ENCODE data around the gene KMT2B.
"Not testable (repeated sequence)": the region's sequence is repeated elsewhere in the genome, so short reads cannot be mapped to it uniquely, and the experiment has no call there.

KMT2B gene

DNA sequence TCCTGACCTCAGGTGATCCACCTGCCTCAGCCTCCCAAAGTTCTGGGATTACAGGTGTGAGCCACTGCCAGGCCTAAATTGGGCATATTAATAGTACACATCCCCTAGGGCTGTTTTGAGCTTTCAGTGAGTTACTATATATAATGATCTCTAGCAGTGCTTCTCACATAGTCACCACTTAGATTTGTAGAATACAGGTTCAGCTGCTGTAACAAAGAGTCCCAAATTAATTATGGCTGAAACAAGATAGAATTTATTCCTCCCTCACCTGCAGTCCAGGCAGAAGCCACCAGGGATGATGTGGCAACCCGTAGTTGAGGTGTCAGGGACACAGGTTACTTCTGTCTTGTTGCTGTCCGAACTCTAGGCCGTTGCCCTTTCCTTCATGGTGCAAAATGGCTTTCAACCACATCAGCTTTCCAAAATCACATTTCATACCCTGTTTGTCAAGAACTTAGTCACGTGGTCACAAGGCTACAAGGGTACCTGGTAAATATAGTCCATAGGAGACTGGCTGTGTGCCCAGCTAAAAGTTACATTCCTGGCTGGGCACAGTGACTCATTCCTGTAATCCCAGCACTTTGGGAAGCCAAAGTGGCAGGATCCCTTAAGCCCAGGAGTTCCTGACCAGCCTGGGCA is 43.0 kb downstream of the KMT2B start:
- DNase-seq = no peak

DNA sequence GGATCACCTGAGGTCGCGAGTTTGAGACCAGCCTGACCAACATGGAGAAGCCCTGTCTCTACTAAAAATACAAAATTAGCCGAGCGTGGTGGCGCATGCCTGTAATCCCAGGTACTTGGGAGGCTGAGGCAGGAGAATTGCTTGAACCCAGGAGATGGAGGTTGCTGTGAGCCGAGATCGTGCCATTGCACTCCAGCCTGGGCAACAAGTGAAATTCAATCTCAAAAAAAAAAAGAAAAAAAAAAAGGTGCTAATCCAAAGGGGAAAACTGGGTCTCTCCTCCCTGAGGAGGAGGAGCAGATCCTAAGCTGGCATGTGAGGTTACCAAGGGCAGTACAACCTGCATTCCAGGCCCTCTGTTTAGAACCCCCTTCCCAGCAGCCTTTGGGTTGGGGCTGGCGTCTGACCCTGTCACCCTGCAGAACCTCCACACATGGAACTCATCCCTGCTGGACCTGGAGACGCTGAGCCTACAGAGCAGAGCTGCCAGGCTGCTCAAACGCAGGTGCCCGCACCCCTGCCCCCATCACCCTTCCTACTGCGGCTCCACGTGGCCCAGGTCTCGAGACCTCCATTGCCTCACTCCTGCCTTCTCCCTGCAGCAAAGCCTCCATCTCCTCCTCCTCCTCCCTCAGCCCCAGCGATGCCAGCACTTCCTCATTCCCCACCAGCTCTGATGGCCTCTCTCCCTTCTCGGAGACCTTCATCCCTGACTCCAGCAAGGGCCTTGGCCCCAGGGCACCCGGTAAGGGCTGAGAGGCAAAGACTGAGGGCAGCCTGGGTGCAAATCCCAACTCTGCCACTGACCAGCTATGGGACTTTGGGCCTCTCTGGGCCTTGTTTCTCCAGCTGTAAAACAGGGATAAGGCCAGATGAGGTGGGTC is 46.9 kb downstream of the KMT2B start:
- DNase-seq = no peak

DNA sequence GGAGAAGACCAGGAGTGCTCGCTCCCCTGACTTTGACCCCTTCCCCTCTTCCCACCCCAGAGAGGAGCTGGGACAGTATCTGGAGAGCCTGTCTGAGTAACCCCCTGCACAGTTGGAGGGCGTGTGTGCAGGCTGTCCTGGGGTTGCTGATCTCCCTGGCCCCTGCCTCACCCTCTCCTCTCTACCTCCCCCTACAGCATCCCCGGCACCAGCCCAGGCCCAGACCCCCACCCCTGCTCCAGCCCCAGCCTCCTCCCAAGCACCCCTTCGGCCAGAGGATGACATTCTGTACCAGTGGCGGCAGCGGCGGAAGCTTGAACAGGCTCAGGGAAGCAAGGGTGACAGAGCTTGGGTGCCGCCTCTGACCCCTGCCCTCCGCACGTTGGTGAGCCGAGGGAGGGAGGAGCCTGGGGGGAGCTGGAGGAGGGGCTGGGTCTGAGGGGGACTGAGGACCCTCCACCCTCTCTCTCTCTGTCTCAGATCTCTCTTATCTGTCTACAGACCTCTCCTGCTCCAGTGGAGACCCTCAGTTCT is 48.8 kb downstream of the KMT2B start:
- DNase-seq = no peak

GRCh38 chr19:35767288-35768081 is 49.7 kb downstream of the KMT2B start:
- no peak for DNase-seq

DNA sequence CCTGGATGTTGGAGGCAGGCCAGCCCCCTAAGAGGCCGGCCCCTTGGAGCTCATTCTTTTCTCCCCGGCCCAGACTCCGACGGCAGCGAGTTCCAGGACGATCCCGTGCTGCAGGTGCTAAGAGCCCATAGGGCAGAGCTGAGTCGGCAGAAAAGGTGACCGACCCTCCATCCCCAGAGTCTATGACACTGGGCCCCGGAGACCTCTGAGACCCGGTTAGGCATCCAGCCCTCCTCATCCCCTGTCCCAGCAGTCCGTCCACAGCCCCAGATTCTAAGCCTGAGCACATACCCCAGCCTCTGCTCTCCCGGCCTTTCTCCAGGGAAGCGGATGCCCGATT is 50.2 kb downstream of the KMT2B start:
- DNase-seq = no peak

DNA sequence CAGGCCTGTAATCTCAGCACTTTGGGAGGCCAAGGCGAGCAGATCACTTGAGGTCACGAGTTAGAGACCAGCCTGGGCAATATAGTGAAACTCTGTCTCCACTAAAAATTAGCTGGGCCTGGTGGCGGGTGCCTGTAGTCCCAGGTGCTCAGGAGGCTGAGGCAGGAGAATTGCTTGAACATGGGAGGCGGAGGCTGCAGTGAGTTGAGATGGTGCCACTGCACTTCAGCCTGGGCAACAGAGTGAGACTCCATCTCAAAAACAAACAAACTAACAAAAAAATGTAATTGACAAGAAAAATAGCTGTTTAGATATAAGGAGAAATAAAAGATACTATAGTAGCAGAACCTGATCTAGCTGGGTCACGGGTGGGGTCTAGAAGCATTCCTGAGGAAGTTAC is 54.6 kb downstream of the KMT2B start:
- DNase-seq = not testable (repeated sequence)

GRCh38 chr19:35773020-35773806 is 55.4 kb downstream of the KMT2B start:
- DNase-seq = no peak

- DNase-seq = no peak
Observed at GRCh38 chr19:35774274-35775045, 56.7 kb downstream of the KMT2B start.

DNA sequence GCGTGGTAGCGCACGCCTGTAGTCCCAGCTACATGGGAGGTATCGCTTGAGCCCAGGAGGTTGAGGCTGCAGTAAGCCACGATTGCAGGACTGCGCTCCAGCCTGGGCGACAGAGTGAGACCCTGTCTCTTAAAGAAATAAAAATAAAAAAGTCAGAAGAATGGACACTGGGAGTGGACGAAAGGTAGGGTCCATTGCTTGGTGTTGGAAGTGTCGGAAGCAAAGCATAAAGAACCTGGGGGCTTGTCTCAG is 57.2 kb downstream of the KMT2B start:
- DNase-seq = no peak

GRCh38 chr19:35775298-35776101 is 57.7 kb downstream of the KMT2B start, which contains the start of gene ARHGAP33:
Gene ARHGAP33 (plus strand): TSS chr19:35775564. CDS start chr19:35775659, 95 bp downstream.
- peak; percentile 85 to 94 for DNase-seq

- DNase-seq = no peak
Observed at GRCh38 chr19:35776102-35776788, 58.4 kb downstream of the KMT2B start.

- DNase-seq = no peak
Observed at GRCh38 chr19:35777086-35777841, 59.5 kb downstream of the KMT2B start.

DNA sequence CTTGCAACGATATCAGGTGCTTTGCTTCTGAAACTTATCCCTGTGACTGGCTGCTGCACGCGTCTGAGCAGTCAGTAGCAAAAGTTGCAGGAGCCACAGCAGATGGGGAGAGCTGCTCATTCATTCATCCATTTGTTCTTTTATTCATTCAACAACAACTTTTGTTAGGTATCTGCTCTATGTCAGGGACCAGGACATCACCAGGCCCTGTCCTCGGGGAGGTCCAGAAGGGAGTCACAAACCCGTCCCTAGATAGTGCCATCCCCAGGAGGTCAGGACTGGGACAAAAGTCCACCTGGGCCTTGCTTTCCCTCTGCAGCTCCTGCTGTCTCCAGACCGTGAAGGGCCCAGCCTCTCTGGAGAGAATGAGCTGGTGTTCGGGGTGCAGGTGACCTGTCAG is 60.2 kb downstream of the KMT2B start:
- no peak for DNase-seq

- no peak for DNase-seq
Observed at GRCh38 chr19:35779033-35779432, 61.2 kb downstream of the KMT2B start.

DNA sequence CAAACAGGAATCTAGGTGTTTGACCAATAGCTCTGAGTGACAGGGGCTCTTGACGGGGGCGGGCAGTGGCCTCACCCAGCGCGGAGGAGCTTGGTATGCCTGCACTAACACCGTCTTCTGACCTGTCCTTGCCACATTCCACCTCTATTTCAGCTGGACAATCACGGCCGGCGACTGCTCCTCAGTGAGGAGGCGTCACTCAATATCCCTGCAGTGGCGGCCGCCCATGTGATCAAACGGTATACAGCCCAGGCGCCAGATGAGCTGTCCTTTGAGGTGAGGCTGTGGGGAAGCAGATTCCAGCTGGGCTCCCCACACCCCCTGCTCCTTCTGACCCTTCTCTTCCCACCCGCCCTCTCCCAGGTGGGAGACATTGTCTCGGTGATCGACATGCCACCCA is 62.3 kb downstream of the KMT2B start:
- DNase-seq = no peak

DNA sequence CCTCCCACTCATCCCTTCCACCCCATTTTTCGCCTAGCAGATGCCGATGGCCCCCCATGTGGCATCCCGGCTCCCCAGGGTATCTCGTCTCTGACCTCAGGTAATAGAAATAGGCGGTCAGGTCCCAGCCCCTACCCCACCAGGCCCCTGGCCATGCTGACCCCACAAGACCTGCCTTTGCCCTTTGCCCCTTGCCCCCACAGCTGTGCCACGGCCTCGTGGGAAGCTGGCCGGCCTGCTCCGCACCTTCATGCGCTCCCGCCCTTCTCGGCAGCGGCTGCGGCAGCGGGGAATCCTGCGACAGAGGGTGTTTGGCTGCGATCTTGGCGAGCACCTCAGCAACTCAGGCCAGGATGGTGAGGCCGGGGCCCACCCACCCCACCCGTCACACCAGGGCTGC is 62.9 kb downstream of the KMT2B start:
- no peak for DNase-seq

GRCh38 chr19:35781650-35782049 is 63.8 kb downstream of the KMT2B start:
- DNase-seq = no peak

DNA sequence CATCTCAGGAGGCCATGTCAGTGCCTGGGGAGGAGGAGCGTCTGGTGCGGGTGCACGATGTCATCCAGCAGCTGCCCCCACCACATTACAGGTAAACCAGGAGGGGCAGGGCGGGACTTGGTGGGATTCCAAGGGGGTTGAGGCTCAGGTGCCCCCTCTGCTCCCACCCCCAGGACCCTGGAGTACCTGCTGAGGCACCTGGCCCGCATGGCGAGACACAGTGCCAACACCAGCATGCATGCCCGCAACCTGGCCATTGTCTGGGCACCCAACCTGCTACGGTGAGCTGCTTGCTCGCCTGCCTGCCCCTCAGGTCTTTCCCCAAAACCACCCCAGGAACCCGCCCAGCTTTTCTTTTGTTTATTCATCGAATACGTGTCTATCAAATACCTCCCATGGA is 64.8 kb downstream of the KMT2B start:
- DNase-seq = no peak

Measured in bone marrow (tissue), 2 donors.